NOMO-1 treated with DMSO at 0.1 percent for 48 hours (cell line): ENCODE measurements around the gene ITGA2B.
A peak's percentile ranks its signal among the peaks of the same experiment; 100 is the strongest.
"Not testable (repeated sequence)": the region's sequence is repeated elsewhere in the genome, so short reads cannot be mapped to it uniquely, and the experiment has no call there.

ENCODE experiments used
- DNase-seq: peaks from one replicate; lab custom pipeline; 2025; ENCODE audit not compliant: unreplicated experiment; lab: John Stamatoyannopoulos, UW

ITGA2B gene

DNA sequence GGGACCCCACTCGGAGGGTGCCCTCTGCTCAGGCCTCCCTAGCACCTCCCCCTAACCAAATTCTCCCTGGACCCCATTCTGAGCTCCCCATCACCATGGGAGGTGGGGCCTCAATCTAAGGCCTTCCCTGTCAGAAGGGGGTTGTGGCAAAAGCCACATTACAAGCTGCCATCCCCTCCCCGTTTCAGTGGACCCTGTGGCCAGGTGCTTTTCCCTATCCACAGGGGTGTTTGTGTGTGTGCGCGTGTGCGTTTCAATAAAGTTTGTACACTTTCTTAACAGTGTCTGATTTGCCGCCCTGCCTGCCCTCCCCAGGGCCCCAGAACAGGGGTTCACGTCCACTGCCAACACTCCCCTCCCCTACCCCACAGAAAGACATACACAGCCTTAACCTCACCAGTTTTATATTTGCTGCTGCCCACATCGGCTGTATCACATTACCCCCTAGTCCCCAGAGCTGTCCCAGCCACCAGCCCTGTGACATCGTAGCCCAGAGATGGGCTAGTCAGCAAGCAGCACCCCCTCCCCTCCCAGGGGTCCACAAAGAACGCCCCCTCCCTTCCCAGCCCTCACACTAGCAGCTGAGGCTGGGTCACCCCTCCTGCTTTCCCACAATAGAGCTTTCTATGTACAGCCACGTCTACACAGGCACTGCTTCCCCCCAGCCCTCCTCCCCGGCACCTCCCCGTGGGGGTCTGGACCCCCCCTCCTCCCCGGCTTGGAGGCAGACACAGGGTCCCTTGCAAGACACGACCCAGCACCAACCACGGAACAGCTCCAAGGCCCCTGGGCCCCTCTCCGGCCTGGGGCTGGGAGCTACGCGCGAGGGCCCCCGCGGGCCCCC, 36.4 kb downstream of the ITGA2B start:
- DNase-seq: no peak

- DNase-seq: no peak
Observed at GRCh38 chr17:44351961-44352827, 37.3 kb downstream of the ITGA2B start.

DNA sequence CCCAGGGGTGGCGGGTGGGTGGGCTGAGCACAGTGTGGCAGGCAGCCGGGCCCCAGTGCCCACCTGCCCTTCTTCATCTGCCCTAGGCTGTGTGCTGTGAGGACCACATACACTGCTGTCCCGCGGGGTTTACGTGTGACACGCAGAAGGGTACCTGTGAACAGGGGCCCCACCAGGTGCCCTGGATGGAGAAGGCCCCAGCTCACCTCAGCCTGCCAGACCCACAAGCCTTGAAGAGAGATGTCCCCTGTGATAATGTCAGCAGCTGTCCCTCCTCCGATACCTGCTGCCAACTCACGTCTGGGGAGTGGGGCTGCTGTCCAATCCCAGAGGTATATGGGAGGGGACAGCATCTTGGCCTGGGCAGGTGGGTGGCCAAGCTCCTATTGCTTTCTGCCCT, 38.0 kb downstream of the ITGA2B start:
- no peak for DNase-seq

DNA sequence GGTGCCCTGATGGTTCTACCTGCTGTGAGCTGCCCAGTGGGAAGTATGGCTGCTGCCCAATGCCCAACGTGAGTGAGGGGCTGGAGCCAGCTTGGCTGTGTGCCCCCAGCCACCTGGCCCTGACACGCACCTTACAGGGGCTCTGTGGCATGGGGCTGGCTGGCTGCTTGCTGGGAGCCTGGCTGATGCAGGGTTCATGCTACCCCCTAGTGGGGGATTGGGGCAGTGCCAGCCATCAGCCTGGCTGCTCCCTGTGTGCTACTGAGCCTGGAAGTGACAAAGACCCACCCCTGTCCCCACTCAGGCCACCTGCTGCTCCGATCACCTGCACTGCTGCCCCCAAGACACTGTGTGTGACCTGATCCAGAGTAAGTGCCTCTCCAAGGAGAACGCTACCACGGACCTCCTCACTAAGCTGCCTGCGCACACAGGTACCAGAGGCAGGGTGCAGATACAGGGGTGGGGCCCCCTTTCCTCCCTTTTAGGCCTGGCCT, 38.7 kb downstream of the ITGA2B start:
- DNase-seq: peak; percentile 52

DNA sequence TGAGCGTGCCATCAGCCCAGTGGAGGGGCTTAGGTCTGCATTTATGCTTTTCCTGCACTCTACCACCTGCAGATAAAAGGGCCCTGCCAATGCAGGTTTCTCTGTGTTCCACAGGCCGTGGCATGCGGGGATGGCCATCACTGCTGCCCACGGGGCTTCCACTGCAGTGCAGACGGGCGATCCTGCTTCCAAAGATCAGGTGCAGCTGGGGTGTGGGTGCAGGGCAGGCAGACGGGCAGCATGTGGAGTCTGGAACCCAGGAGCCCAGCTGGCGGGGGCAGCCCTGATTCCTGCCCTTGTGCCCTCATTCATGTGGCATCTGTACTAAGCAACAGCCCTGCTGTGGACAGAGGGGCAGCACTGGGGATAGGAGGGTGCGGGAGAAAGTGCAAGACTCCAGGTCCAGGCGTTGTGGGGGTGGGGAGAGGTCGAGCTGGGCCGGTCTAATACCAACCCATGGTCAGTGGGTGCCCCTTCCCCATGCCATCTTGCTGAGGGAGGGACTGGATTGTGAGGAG, 39.8 kb downstream of the ITGA2B start:
- DNase-seq: no peak

DNA sequence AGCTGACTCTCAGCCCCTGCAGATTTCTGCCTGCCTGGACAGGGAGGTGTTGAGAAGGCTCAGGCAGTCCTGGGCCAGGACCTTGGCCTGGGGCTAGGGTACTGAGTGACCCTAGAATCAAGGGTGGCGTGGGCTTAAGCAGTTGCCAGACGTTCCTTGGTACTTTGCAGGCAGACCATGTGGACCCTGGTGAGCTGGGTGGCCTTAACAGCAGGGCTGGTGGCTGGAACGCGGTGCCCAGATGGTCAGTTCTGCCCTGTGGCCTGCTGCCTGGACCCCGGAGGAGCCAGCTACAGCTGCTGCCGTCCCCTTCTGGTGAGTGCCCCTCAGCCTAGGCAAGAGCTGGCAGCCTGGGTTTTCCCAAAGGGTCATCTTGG, 40.5 kb downstream of the ITGA2B start:
- no peak for DNase-seq

- peak; percentile 98 for DNase-seq
Observed at GRCh38 chr17:44348234-44348987, 41.0 kb downstream of the ITGA2B start.

DNA sequence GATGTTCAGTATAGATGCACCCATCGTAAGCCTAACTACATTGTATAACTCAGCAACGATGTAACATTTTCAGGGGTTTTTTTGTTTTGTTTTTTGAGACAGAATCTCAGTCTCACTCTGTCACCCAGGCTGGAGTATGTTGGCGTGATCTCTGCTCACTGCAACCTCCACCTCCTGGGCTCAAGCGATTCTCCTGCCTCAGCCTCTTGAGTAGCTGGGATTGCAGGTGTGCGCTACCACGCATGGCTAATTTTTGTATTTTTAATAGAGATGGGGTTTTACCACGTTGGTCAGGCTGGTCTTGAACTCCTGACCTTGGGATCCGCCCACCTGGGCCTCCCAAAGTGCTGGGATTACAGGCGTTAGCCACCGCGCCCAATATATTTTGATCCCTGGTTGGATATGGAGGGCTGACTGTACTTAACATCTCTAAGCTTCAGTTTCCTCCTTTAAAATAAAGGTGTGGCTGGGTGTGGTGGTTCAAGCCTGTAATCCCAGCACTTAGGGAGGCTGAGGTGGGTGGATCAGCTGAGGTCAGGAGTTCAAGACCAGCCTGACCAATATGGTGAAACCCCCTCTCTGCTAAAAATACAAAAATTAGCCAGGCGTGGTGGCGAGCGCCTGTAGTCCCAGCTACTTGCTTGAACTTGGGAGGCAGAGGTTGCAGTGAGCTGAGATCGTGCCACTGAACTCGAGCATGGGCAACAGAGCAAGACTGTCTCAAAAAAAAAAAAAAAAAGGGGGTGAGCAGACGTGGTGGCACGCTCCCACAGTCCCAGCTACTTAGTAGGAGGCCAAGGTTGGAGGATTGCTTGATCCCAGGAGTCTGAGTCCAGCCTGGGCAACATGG, 42.0 kb downstream of the ITGA2B start:
- DNase-seq: not testable (repeated sequence)

GRCh38 chr17:44346064-44346844, 43.2 kb downstream of the ITGA2B start:
- DNase-seq: no peak

GRCh38 chr17:44345454-44346026, 43.9 kb downstream of the ITGA2B start:
- peak; percentile 37 for DNase-seq

DNA sequence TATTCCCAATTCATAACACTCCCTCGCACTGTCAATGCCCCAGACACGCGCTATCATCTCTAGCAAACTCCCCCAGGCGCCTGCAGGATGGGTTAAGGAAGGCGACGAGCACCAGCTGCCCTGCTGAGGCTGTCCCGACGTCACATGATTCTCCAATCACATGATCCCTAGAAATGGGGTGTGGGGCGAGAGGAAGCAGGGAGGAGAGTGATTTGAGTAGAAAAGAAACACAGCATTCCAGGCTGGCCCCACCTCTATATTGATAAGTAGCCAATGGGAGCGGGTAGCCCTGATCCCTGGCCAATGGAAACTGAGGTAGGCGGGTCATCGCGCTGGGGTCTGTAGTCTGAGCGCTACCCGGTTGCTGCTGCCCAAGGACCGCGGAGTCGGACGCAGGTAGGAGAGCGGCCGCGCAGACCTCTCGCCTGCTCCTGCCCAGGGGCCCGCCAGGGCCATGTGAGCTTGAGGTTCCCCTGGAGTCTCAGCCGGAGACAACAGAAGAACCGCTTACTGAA, 44.5 kb downstream of the ITGA2B start, which contains the start of gene GRN:
Gene GRN (plus strand): TSS at position 364 of the 515 bp plus-strand sequence. CDS start 3,863 bp downstream, outside the sequence.
- DNase-seq: peak; percentile 98

DNA sequence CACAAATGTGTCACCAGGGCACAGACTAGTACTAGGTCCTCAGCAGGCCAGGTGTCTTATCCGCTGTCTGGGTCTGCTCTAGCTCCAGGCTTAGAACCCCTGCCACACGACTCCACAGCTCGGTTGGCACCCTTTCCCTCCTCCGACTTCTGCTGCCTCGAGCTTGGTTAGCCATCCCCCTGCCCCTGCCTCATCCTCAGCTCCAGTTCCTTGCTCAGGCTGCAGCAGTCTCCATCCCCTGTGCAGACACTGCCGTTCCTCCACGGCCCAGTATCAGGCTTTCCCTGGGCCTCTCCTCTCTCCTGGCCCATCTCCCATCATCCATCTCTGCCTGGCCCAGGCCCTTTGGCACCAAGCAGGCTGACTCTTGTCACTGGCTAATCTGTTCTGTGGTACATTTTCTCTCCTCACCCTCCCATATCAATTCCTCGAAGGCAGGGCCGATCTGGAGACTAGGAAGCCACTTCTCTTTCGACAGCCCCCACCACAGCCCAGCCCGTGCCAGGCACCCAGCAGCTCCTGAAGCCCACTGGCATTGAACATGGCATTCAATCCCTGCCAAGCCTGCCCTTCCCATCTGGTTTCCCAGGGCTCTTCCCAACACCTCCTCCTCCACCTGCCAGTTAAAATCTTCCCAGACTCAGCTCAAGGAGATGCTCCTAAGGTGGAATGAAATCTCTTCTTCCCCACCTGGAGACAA, 45.8 kb downstream of the ITGA2B start:
- DNase-seq: no peak

DNA sequence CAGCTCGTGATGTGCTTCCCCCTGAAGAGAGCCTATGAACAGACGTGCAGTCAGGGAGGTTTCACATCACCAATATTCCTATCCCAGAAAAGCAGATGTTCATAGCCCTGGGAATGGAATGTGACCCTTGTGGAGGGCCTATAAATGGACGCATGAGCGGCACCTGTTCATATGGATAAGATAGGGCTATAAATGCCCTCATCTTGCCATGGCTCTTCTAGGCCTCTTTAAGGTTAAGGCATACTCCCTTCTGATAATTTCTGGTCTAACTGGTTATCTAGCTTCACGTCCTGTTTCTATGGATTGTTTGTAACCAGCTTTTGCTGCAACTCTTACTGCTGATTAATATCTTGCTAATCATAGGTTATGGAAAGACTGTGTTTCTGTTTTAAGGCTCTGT, 48.9 kb downstream of the ITGA2B start:
- DNase-seq: not testable (repeated sequence)

DNA sequence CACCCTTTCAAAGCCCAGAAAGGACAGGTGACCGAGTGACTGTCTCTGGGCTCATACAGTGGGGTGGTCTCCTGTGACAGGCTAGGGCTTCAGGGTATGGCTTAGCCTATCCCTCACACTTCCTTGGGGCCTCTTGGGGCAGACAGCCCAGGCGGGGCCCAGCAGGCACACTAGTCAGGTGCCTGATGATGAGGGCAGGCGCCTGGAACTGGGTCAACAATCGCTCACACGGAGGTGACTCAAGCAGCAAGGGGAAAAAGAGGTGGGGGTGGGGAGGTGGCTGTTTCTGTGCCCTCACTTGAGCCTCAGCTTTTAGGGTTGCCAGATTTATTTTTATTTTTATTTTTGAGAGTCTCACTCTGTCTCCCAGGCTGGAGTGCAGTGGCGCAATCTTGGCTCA, 50.7 kb downstream of the ITGA2B start:
- DNase-seq: peak; percentile 14

GRCh38 chr17:44335968-44336367, 53.5 kb downstream of the ITGA2B start:
- no peak for DNase-seq

GRCh38 chr17:44335564-44335963, 53.9 kb downstream of the ITGA2B start:
- no peak for DNase-seq

DNA sequence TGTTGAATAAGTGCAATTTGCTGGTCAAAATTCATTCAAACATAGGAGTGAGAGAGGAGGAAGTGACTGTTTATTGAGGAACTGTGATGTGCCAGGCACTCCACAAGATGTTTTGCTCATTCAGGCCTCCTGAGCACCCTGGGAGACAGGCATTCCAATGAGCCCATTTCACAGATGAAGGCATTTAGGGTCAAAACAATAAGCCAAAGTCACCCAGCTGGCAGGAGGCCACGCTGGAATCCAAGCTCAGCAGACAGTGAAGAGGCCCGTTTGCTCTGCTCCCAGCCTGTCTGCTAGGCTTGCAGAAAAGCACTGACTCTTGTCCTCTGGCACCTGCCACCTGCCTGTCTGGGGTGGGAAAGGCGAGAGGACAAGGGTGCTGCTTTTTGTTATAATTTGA, 54.7 kb downstream of the ITGA2B start:
- peak; percentile 44 for DNase-seq

- DNase-seq: no peak
Observed at GRCh38 chr17:44334315-44334714, 55.1 kb downstream of the ITGA2B start.
